ENCODE data around the gene ZNF326. TPM values are rescaled to one million over a fixed set of nuclear protein-coding genes. Genes with fewer than 3 reads are reported as not detected.

Gene ZNF326, protein sequence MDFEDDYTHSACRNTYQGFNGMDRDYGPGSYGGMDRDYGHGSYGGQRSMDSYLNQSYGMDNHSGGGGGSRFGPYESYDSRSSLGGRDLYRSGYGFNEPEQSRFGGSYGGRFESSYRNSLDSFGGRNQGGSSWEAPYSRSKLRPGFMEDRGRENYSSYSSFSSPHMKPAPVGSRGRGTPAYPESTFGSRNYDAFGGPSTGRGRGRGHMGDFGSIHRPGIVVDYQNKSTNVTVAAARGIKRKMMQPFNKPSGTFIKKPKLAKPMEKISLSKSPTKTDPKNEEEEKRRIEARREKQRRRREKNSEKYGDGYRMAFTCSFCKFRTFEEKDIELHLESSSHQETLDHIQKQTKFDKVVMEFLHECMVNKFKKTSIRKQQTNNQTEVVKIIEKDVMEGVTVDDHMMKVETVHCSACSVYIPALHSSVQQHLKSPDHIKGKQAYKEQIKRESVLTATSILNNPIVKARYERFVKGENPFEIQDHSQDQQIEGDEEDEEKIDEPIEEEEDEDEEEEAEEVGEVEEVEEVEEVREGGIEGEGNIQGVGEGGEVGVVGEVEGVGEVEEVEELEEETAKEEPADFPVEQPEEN
- 10 to 100 TPM; 18.0 to 33.0 (median 24.3) TPM for polyA plus RNA-seq (ENCODE audit: insufficient read length in 10 of 10)
- long read RNA-seq, donor 1, partial matches to known transcripts = 0 of 3 reads
- long read RNA-seq, donor 1, other reads (novel, unspliced or antisense) = 0 of 3 reads
- long read RNA-seq, donor 2 = 0 reads
- long read RNA-seq, donor 3 = 0 reads
- long read RNA-seq, donor 4, partial matches to known transcripts = 0 of 4 reads
- long read RNA-seq, donor 4, other reads (novel, unspliced or antisense) = 0 of 4 reads
- long read RNA-seq, donor 5, partial matches to known transcripts = 0 of 2 reads
- long read RNA-seq, donor 5, other reads (novel, unspliced or antisense) = 0 of 2 reads
- long read RNA-seq, donor 6, partial matches to known transcripts = 6 of 9 reads
- long read RNA-seq, donor 6, other reads (novel, unspliced or antisense) = 0 of 9 reads
- long read RNA-seq, donor 7, partial matches to known transcripts = 5 of 7 reads
- long read RNA-seq, donor 7, other reads (novel, unspliced or antisense) = 0 of 7 reads
- long read RNA-seq, donor 8, partial matches to known transcripts = 0 of 2 reads
- long read RNA-seq, donor 8, other reads (novel, unspliced or antisense) = 0 of 2 reads
- long read RNA-seq, donor 9, partial matches to known transcripts = 0 of 2 reads
- long read RNA-seq, donor 9, other reads (novel, unspliced or antisense) = 0 of 2 reads

DNA sequence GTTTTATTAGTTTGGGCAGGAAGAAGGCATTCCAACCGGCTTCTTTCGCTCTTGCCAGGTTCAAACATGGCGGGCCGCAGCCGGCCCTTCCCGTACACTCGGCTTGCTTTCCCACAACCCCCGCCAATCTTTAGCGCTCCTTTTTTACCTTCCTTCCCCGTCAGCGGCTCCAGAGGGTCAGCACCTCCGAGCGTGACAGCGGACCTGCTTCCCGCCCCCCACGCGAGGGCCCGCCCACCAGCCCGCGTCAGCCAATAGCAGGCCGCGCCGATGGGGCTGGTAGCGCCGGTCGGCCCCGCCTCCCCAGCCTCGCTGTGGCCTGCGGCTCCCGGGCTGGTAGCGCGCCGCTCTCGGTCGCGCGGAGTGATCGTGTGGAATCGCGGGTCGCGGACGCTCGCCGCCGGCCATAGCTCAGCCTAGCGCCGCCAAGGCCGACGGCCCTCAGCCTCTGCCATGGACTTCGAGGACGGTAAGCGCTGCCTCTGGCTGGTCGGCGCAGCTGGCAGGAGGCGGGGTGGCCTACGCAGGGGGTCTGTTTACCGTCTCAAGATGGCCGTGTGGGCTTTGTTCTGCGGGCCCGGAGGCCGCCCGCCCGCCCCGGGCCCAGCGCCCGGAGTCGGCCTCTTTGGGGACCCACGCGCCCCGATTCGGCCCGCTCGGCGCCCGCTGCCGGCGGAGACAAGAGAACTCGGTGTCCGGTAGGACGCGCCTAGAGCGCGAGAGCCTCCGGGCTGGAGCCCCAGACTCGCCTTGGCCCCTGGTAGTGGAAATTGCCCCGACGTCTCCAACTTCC lies at the start of gene ZNF326:
Gene ZNF326, plus strand, starts transcription at position 306 of the 793 bp plus-strand sequence. Its CDS starts 148 bp downstream, at position 454.
- DNase-seq = peak; percentile 94 to 98 (median 96)

DNA sequence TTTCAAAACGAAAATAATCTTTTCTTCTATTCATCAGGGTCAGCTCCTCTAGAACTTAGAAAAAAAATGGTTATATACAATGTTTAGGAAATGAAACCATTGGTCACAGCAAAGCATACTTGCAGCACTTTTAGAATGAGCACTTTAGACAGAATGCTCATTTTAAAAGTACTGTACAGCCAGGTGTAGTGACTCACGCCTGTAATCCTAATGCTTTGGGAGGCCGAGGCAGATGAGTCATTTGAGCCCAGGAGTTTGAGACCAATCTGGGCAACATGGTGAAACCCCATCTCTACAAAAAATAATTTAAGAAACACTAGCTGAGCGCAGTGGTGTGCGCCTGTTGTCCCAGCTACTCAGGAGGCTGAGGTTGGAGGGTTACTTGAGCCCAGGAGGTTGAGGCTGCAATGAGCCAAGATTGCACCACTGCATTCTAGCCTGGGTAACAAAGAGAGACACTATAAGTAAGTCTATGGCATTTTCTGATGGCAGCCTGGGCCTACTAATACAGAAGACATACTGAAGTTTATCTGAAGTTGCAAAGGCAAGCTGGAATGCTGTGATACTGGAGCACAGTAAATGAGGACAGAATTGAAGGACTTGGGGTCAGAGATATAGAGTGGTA lies 48.9 kb upstream of the ZNF326 start:
- DNase-seq = no peak

DNA sequence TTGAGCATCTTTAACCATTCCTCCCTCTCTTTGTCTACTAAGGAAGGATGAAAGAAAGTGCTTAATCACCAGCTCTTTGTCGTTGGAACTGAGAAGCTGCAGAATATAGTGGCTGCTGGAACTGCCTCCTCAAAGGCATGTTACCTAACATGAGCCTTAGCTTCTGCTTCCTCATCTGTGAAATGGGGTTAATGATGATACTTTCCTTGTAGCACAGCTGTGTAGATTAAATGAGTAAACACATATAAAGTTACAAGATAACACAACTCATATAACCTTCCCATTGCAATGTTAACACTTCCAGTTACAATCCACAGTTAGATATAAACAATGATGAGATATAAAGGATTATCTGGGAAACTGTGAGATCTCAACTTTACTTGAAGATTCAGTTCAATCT lies 48.4 kb upstream of the ZNF326 start:
- no peak for DNase-seq

DNA sequence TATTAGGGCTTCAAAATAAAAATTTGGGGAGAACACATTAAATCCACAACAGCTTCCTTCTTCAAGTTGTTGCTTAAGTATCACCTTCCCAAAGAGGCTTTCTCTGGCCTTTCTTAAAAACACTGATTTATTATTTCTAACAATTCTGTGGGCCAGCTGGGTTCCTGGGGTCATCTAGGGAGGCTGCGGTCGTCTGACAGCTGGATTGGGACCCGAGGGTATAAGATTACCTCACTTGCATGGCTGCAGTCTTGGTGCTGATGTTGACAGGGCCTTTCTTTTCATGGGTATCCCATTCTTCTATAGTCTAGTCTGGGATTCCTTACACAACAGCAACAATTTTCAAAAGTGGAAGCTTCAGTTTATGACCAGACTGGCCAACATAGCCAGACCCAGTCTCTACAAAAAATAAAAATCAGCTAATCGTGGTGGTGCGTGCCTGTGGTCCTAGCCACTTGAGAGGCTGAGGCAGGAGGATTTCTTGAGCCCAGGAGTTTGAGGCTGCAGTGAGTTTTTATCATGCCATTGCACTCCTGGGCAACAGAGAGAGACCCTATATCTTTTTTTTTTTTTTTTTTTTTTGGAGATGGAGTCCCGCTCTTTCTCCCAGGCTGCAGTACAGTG lies 46.1 kb upstream of the ZNF326 start:
- no peak for DNase-seq

DNA sequence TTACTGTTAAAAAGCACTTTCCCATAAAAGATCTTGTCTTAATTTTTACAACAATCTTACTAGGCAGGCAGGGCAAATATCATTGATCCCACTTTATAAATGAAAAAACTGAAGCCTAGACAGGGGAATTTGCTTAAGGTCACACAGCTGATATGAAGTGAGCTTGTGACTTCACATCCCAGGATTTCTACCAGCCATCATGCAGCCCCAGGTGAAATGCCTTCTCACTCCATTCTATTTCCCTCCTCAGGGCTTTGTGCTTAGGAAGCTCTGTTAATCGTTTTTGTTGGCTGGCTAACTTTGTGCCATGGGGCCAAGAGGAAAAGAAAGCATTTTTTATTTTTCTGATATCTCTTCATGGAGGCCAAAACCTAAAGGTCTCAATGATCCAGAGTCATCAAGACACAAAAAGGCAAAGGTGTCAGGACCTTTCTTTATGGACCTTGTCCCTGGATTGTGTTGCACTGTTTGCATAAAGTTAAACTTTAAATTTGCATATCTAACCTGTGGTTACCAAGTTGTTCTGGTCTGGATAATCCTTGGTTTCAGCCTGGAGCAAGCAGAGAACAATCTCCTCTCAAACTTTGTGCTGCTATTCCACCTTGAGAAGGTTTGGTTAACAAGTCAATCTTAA lies 44.8 kb upstream of the ZNF326 start:
- no peak for DNase-seq

DNA sequence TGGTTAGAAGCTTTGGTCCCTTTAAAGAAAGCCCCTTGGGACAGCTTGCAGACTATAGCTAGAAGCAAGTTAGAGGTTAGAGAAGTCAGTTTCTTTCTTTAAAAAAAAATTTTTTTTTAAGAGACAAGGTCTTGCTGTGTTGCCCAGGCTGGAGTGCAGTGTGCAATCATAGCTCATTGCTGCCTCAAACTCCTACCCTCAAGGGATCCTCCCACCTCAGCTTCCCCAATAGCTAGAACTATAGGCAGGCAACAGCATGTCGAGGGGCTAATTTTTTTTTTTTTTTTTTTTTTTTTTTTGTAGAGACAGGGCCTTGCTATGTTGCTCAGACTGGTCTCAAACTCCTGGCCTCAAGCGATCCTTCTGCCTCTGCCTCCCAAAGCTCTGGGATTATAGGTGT lies 44.2 kb upstream of the ZNF326 start:
- DNase-seq = no peak

DNA sequence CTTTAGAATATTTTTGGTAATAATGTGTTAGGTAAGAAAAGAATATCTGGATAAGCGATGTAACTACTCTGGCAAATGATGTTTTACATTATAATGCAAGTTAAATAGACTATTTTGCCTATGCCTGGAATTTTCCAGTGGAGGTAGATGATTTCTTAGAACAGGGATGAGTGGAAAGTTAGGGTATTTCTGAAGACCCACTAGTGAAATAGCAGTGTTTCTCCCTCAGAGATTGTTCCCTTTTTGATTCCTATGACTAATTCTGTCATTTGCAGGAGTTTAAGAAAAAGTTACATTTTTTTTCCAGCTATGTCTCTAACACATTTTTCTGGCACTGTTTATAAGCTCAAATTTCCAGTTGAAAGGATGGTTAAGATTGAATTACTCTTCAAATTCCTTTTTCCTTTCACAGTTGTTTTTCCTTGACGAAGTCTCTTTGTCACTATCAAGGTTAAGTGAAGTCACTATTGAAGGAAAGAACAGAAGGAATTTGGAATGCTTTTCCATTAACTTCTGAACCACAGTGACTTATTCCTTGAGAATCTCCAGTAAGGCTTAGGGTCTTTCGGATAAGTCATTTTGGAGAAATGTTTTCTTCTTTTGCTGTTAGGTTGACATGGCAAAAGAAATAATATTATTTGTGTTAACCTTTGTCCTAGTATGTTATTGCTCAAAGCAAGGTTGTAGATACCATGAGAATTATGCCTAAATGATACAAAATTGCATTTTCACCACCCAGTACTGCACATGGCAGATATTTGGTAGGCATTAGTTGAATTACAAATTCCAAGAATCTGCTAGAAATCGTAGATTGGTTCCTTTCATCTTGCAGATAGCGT lies 42.9 kb upstream of the ZNF326 start:
- DNase-seq = peak in 1 of 3 donors; percentile 88

DNA sequence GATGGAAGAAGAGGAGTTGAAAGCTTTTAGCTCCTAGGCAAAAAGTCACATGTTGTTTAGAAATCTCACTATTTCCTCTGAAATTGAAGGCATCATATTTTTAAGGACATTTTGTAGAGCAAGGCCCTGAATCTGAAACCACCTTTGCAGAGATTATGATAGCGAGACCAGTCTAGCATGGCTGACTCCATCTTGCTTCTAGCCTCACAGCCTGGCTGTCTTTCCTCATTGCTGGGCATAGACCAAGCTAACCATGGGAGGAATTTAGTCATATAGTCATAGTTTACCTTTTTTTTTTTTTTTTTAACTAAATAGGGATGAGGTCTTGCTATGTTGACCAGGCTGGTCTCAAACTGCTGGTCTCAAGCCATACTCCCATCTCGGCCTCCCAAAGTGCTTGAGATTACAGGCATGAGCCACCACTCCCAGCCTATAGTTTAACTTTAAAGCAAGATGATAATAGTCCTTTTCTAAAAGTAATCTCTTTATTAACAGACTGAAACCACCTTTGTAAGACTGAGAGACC lies 42.2 kb upstream of the ZNF326 start:
- DNase-seq = no peak

DNA sequence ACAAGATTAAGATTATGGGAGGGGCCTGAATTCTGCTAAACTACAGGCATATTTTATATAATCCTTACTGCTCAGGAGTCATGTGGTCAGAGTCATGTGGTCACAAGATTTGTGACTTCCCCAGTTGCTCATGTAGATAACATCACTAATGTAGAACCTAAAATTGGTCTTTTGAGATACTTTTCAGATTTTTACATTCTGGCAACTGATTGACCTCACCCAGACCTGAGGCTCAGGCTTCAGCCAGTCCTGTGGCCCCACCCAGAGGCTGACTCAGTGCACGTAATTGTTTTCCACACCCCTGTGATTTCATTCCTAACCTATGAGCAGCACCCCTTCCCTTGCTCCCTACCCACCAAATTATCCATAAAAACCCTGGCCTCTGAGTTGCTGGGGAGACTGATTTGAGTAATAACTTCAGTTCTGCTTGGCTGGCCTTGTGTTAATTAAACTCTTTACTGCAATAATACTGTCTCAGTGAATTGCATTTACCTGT lies 41.7 kb upstream of the ZNF326 start:
- DNase-seq = peak in 1 of 3 donors; percentile 78

DNA sequence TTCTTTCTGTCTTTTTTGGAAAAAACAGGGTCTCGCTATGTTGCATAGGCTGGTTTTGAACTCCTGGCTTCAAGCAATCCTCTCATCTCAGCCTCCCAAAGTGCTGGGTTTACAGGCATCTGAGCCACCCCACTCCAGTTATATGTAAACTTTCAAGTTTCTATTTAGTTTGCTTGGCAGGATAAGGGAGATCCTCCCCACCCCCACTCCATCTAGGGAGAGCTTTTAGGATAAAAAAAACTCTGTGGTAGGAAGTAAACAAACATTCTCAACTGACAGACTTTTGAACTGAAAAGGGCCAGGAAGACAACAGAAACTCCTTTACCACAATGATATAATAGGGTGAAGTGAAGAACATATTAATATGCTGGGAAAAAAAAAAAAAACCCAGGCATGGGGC lies 41.0 kb upstream of the ZNF326 start:
- no peak for DNase-seq

DNA sequence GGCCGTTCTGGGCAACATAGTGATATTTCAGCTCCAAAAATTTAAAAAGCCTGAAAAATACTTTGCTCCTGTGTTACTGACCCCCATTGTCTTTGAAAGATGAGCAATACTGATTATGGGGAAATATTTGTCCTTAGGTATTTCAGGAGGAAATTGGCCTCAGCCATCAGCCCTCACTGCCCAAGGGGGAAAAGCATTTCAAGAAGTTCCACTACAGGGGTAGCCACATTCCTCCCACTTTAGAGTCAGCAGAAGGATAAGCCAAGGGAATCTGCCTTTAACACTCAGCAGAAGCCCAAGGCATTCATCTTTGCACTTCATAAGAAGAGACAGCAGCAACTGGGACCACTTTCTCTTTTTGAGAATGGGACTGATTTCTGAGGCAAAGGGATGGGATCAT lies 40.5 kb upstream of the ZNF326 start:
- DNase-seq = no peak

DNA sequence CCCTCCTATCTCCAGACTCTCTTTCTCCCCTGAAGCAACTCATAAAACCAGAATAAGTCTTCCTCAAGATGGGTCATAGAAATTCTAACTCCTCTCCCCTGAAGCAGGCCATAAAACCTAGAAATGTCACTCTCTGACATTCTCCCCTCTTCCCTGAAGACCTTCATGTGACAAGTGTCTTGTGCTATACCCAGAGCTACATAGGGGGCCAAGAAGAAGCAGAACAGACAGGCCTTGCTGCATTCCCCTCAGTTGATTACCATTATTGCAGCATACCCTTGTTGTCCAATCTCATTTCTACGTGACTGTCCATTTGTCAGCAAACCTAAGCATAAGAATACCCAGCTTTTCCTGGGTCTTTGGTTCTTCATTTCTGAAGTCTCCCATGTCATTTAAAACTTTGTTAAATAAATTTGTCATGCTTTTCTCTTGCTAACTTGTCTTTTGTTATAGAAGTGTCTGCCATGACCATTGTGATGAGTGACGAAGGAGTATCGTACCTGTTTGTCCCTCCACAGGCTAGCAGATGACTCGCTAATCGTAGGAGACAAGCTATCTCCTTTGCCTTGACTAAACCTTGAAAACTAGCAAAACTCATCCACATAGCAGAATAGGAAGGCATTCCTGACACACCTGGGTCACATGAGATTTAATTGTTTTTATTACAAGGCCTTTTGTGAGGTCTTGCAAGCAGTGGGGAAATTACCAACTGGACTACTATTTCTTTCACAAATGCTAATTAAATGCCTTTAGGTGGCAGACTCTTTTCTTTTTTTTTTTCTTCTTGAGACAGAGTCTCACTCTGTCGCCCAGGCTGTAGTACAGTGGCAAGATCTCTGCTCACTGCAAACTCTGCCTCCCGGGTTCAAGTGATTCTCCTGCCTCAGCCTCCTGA lies 39.4 kb upstream of the ZNF326 start:
- DNase-seq = no peak

DNA sequence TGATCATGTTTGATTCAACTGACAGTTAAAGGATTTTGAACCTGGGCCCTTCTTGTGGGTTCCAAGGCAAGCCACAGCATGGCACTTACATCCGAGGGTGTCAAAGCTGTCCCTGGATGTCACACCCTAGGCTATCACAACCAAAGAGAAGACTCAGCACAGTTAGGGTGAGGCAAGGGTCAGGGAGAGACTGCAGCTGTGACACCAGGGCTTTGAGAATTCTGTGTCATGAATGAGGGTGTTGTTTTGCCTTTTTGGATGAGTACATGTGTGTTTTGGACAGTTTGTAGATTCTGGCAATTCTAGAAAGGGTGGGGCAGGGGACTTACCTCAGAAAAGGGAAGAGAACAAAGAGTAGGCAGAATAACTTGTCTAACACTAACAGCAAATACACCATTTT lies 37.8 kb upstream of the ZNF326 start:
- no peak for DNase-seq

DNA sequence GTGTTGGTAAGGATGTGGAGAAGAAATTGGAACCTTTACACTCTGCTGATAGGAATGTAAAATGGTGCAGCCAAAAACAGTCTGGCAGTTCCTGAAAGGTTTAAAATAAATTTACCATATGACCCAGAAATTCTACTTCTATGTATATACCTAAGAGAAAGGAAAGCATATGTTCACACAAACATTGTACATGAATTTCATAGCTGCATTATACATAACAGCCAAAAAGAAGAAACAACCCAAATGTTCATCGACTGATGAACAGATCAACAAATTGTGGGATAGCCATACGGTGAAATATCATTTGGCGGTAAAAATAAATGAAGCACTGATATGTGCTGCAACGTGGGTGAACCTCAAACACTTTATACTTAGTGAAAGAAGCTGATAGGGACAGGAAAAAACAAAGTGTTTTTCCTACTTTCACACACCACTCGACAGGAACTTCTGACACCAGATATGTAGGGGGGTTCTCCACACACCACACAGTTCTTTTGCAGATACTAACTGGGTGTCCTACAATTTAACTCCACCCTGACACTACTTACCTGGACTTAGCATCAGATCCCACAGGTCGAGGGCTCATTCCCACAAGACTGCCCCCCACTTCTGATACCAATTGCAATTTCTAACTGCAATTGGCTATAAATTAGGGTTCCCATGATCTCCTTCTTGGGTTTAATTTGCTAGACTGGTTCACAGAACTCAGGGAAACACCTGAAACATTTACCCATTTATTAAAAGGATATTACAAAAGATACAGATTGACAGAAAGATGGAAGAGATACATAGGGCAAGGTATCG lies 35.9 kb upstream of the ZNF326 start:
- DNase-seq = no peak

DNA sequence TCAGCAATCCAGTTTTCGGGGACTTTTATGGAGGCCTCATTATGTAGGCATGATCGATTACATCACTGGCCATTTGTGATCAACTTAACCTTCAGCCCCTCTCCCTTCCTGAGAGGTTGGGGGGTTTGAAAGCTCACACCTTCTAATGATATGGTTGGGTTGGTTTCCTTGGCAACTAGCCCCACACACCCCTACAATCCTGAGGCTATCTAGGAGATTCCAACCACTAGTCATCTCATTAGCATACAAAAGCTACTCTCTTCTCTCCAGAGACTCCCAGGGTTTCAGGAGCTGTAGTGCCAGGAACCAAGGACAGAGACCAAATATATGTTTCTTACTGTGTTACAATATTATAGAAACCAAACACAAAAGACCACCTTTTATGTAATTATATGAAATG lies 35.2 kb upstream of the ZNF326 start:
- no peak for DNase-seq

DNA sequence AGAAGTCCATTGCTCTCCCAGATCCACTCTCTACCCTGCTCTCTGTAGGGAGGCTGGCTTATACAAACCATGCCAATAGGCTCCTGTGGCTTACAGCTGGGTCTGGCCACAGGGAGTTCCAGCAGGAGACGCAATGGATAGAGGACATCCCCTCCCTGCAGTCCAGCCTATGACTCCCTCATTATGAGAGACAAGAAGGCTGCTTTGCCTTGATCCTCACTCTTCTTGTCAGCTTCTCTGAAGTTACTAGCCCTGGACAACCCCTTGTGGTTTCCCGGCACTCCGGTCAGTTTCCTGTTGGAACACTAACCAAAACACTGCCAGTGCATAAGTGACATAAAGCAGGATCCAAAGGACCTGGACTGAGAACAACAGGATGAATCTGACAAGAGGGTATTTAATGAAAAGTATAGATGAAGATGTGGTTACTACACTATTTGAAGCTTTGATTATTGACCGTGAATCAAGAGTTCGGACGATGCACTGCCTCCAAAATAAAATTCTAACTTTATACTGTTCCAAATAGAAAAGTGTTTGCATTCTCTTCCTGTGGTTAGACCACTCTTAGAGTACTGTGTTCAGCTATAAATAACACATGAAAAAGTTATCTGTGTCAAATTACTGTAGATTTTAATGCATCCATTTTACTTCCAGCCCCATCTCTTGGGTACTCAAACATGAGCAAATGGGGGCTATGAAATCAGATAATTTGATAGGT lies 32.7 kb upstream of the ZNF326 start:
- no peak for DNase-seq

All from muscle of back (tissue), 13 donors.